ENCODE data around the gene APC.

GRCh38 chr5:112762113-112762810 is 24.6 kb downstream of the APC start:
- no peak for TF ChIP-seq CTCF (IDR thresholded peaks at IDR 0.05)
- no peak for TF ChIP-seq POLR2A (IDR thresholded peaks at IDR 0.05)
